HepG2 (cell line): ENCODE results near the gene SLC22A7. TPM values are rescaled to one million over a fixed set of nuclear protein-coding genes. Genes with fewer than 3 reads are reported as not detected.

ENCODE experiments used
- DMAP1 ChIP-seq: IDR thresholded peaks from 2 replicates; pipeline ENCODE4 v1.6.1; 2016
- GATAD1 ChIP-seq: IDR thresholded peaks from 2 replicates; pipeline ENCODE4 v1.6.1; 2016; ENCODE audit warnings: missing genetic modification reagents, missing compliant biosample characterization
- ISL2 ChIP-seq: sonication (generic); formaldehyde crosslinking; IDR thresholded peaks from 2 replicates; pipeline ENCODE4 v1.5.0; 2020; ENCODE audit warnings: missing genetic modification reagents
- MTERF4 ChIP-seq: sonication (generic); formaldehyde crosslinking; IDR thresholded peaks from 2 replicates; pipeline ENCODE4 v1.8.0; 2023; ENCODE audit warnings: mild to moderate bottlenecking, missing genetic modification reagents
- NFATC3 ChIP-seq: sonication (generic); formaldehyde crosslinking; IDR thresholded peaks from 2 replicates; pipeline ENCODE4 v1.5.1; 2020; ENCODE audit warnings: mild to moderate bottlenecking, missing genetic modification reagents
- PHF21A ChIP-seq: sonication (generic); formaldehyde crosslinking; IDR thresholded peaks from 2 replicates; pipeline ENCODE4 v1.5.0; 2020; ENCODE audit warnings: mild to moderate bottlenecking, missing genetic modification reagents
- STAT6 ChIP-seq: sonication (generic); formaldehyde crosslinking; IDR thresholded peaks from 2 replicates; pipeline ENCODE4 v1.4.0; 2020; ENCODE audit warnings: missing genetic modification reagents, mild to moderate bottlenecking, borderline replicate concordance
- THAP9 ChIP-seq: sonication (generic); formaldehyde crosslinking; IDR thresholded peaks from 2 replicates; pipeline ENCODE4; 2020; ENCODE audit warnings: missing genetic modification reagents, mild to moderate bottlenecking, borderline replicate concordance
- ZFP36L2 ChIP-seq: sonication (generic); formaldehyde crosslinking; IDR thresholded peaks from 2 replicates; pipeline ENCODE4 v1.4.0; 2020; ENCODE audit warnings: missing genetic modification reagents
- ZNF143 ChIP-seq: sonication (generic); formaldehyde crosslinking; IDR thresholded peaks from 2 replicates; pipeline ENCODE4 v1.4.0; 2020; ENCODE audit warnings: missing genetic modification reagents
- ZNF253 ChIP-seq: sonication (generic); formaldehyde crosslinking; IDR thresholded peaks from 2 replicates; pipeline ENCODE4 v1.8.0; 2022; ENCODE audit warnings: mild to moderate bottlenecking, missing genetic modification reagents, borderline replicate concordance
- ZNF333 ChIP-seq: sonication (generic); formaldehyde crosslinking; IDR thresholded peaks from 2 replicates; pipeline ENCODE4 v1.4.0; 2020; ENCODE audit warnings: mild to moderate bottlenecking, missing genetic modification reagents, borderline replicate concordance
- ZNF460 ChIP-seq: sonication (generic); formaldehyde crosslinking; IDR thresholded peaks from 2 replicates; pipeline ENCODE4 v1.5.1; 2020; ENCODE audit warnings: missing genetic modification reagents, mild to moderate bottlenecking, borderline replicate concordance
- ZNF496 ChIP-seq: sonication (generic); formaldehyde crosslinking; IDR thresholded peaks from 2 replicates; pipeline ENCODE4 v1.8.1; 2023; ENCODE audit warnings: mild to moderate bottlenecking, moderate library complexity, missing genetic modification reagents; ENCODE audit not compliant: insufficient replicate concordance
- ZNF530 ChIP-seq: sonication (generic); formaldehyde crosslinking; IDR thresholded peaks from 2 replicates; pipeline ENCODE4 v1.5.0; 2020; ENCODE audit warnings: low read depth, mild to moderate bottlenecking, missing genetic modification reagents
- ZNF597 ChIP-seq: sonication (generic); formaldehyde crosslinking; IDR thresholded peaks from 2 replicates; pipeline ENCODE4 v1.5.0; 2020; ENCODE audit warnings: missing genetic modification reagents
- ZNF607 ChIP-seq: sonication (generic); formaldehyde crosslinking; IDR thresholded peaks from 2 replicates; pipeline ENCODE4 v1.5.1; 2020; ENCODE audit warnings: missing genetic modification reagents, mild to moderate bottlenecking, borderline replicate concordance
- ZNF644 ChIP-seq: IDR thresholded peaks from 2 replicates; pipeline ENCODE4 v1.6.1; 2016; ENCODE audit warnings: low read depth
- ZNF75D ChIP-seq: sonication (generic); formaldehyde crosslinking; IDR thresholded peaks from 2 replicates; pipeline ENCODE4 v1.8.1; 2023; ENCODE audit warnings: missing genetic modification reagents, mild to moderate bottlenecking, borderline replicate concordance
- ZNF781 ChIP-seq: sonication (generic); formaldehyde crosslinking; IDR thresholded peaks from 2 replicates; pipeline ENCODE4 v1.5.1; 2020; ENCODE audit warnings: borderline replicate concordance, mild to moderate bottlenecking, missing genetic modification reagents; ENCODE audit errors: not compliant biosample characterization
- polyA plus RNA-seq, 8 experiments: library from polyadenylated mRNA; depleted of rRNA in 3 of 8; stranded (reverse) in 7 of 8; unstranded in 1 of 8; fragments of >200 nt; fragmentation: Illumina TruSeq in 4 of 8; extraction: Trizol in 4 of 8; gene quantifications; 2 replicates each; pipeline versions ENCODE4 v1.2.1 to v1.2.3, GENCODE V29; 2011 to 2016; ENCODE audit warnings: low read depth in 4 of 8, missing spikeins in 1 of 8, mixed read lengths in 1 of 8; ENCODE audit not compliant: insufficient read depth in 1 of 8
- total RNA-seq, 5 experiments: library from RNA; depleted of rRNA; stranded (reverse); fragments of >200 nt; fragmentation: Illumina TruSeq; extraction: Trizol; gene quantifications; 2 replicates each; pipeline ENCODE4 v1.2.3, GENCODE V29; 2016; ENCODE audit warnings: low read depth in 1 of 5

The SLC22A7 gene
- total and polyA plus RNA-seq, 2 of the 13 experiments (the other 11 are each of a cell fraction or from before 2014, with no cell fraction given): 5.3 to 22.6 TPM

GRCh38 chr6:43297644-43298564 lies at the start of gene SLC22A7 (continued):
- TF ChIP-seq MTERF4 (CRISPR knock-in tag) (no peak), STAT6 (CRISPR knock-in tag) (peak; percentile 79; the same call in 1 of the 2 replicates), ZNF253 (CRISPR knock-in tag) (no peak), NFATC3 (no peak), ZFP36L2 (CRISPR knock-in tag) (no peak), ZNF143 (CRISPR knock-in tag) (0 out of 2 replicates have a peak, but pooled peaks have one; percentile 54), ZNF644 (CRISPR knock-in tag) (no peak; the same call in 1 of the 2 replicates), ZNF333 (CRISPR knock-in tag) (no peak), GATAD1 (no peak), ZNF530 (no peak), ZNF781 (CRISPR knock-in tag) (no peak), ZNF597 (CRISPR knock-in tag) (no peak), DMAP1 (CRISPR knock-in tag) (peak; percentile 38; the same call in 1 of the 2 replicates), ZNF607 (CRISPR knock-in tag) (no peak), ISL2 (CRISPR knock-in tag) (0 out of 2 replicates have a peak, but pooled peaks have one; percentile 19), ZNF75D (CRISPR knock-in tag) (no peak), THAP9 (CRISPR knock-in tag) (peak; percentile 62; the same call in 1 of the 2 replicates), ZNF496 (CRISPR knock-in tag) (no peak), ZNF460 (CRISPR knock-in tag) (no peak; the same call in 1 of the 2 replicates), PHF21A (peak; percentile 70)
